Uterus (tissue), 4 donors: ENCODE results near the gene ATG2A. TPM values are rescaled to one million over a fixed set of nuclear protein-coding genes. Genes with fewer than 3 reads are reported as not detected.

Source experiments
- DNase-seq, 2 donors: peaks; one replicate each; pipeline ENCODE4 v3.0.0-alpha.2; 2019 to 2020
- H3K27ac ChIP-seq, 2 donors: fragments of 200-600 bp; sonication (generic); 1 replicate in 1 of 2; 2 replicates in 1 of 2; pipeline ENCODE4 v1.5.1; 2016 to 2018
- H3K27me3 ChIP-seq, 2 donors: fragments of 200-600 bp; sonication (generic); one replicate each; pipeline ENCODE4 v1.5.1; 2018 to 2019; ENCODE audit warnings: control low read depth in 1 of 2
- H3K36me3 ChIP-seq, 2 donors: fragments of 200-600 bp; sonication (generic); one replicate each; pipeline ENCODE4 v1.5.1; 2019; ENCODE audit warnings: control low read depth in 1 of 2
- H3K4me1 ChIP-seq, 2 donors: fragments of 200-600 bp; sonication (generic); one replicate each; pipeline ENCODE4 v1.5.1; 2018 to 2019; ENCODE audit warnings: control low read depth in 1 of 2
- H3K4me3 ChIP-seq, 2 donors: fragments of 200-600 bp; sonication (generic); 1 replicate in 1 of 2; 2 replicates in 1 of 2; pipeline ENCODE4 v1.5.1; 2018 to 2019; ENCODE audit warnings: mild to moderate bottlenecking in 1 of 2
- H3K9me3 ChIP-seq, 2 donors: fragments of 200-600 bp; sonication (generic); one replicate each; pipeline ENCODE4 v1.5.1; 2019; ENCODE audit warnings: control low read depth in 1 of 2
- POLR2A ChIP-seq, 2 donors: fragments of 450-650 bp; IDR thresholded peaks; one replicate each; pipeline ENCODE4 v1.6.1; 2016; ENCODE audit warnings: antibody characterized with exemption in 2 of 2, mild to moderate bottlenecking in 1 of 2, moderate library complexity in 1 of 2
- intact Hi-C: fragments of 100-400 bp; cut with DNase I; formaldehyde crosslinking; loops from one replicate; pipeline ENCODE4 v1.15.1; 2023; ENCODE audit warnings: low total_unique reads
- total RNA-seq, 4 donors: library from RNA; depleted of rRNA in 3 of 4; stranded (reverse); fragments of >200 nt in 3 of 4; gene quantifications; one replicate each; pipeline versions ENCODE4 v1.1.0 to v1.2.4, GENCODE V29; 2014 to 2023
- TF ChIP-seq, protein P1 (sequence below), 4 experiments: fragments of 200-600 bp in 2 of 4; fragments of 450-650 bp in 2 of 4; sonication (generic) in 2 of 4; IDR thresholded peaks; one replicate each; pipeline ENCODE4 v1.5.1; 2016 to 2019; ENCODE audit warnings: antibody characterized with exemption in 4 of 4, mild to moderate bottlenecking in 2 of 4, moderate library complexity in 1 of 4
- donor health status: DM: yes; HTN: yes; CAD: no.

ATG2A gene
- total RNA-seq, 4 donors from 2014 or later = 6.8 to 39.6 (median 18.4) TPM

GRCh38 chr11:64951529-64951928, 34.5 kb upstream of the ATG2A start:
- Histone ChIP-seq H3K4me3 (no peak overlapping the region), H3K27me3 (no peaks in the 10 kb centered on the region), H3K9me3 (no peaks in the 10 kb centered on the region), H3K27ac (no peak overlapping the region), H3K4me1 (no peaks in the 10 kb centered on the region), H3K36me3 (no peaks in the 10 kb centered on the region)
- intact Hi-C loops = no loop called here
- DNase-seq = no peak
- no peak for TF ChIP-seq POLR2A (IDR thresholded peaks at IDR 0.05)

DNA sequence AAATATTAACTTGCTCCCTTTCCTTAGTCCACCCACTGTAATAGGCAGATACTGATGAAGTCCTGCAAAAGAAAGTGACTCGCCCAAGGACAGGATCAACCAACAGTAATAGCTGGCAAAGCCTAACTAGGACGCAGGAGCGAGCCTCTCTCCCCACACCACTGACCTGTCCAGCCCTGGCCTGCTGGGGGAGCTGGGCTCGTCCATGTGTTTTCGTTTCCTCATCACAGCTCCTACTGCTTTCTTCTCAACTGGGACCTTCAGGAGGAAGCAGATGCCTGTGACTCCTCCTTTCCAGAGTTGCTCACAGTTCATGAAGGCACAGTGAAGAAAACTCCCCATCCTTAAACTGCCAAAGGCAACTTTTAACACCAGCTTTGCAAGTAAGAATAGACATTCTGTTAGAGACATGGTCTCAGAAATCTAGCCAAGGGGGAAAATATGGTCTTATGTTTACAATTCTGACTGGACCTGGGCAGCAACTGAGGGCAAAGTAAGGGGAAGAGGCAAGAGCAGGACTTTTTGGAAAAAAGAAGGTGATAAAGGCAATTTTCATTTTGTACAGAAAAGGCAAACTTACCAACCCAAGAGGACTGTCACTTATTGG, 30.3 kb upstream of the ATG2A start:
- TF ChIP-seq POLR2A (IDR thresholded peaks at IDR 0.05) = no peak
- TF ChIP-seq, protein P1, sequence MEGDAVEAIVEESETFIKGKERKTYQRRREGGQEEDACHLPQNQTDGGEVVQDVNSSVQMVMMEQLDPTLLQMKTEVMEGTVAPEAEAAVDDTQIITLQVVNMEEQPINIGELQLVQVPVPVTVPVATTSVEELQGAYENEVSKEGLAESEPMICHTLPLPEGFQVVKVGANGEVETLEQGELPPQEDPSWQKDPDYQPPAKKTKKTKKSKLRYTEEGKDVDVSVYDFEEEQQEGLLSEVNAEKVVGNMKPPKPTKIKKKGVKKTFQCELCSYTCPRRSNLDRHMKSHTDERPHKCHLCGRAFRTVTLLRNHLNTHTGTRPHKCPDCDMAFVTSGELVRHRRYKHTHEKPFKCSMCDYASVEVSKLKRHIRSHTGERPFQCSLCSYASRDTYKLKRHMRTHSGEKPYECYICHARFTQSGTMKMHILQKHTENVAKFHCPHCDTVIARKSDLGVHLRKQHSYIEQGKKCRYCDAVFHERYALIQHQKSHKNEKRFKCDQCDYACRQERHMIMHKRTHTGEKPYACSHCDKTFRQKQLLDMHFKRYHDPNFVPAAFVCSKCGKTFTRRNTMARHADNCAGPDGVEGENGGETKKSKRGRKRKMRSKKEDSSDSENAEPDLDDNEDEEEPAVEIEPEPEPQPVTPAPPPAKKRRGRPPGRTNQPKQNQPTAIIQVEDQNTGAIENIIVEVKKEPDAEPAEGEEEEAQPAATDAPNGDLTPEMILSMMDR (IDR thresholded peaks at IDR 0.05) = no peak
- no peak overlapping the region for H3K27ac ChIP-seq
- no peaks in the 10 kb centered on the region for H3K9me3 ChIP-seq
- H3K36me3 ChIP-seq = no peaks in the 10 kb centered on the region
- H3K4me1 ChIP-seq = no peaks in the 10 kb centered on the region
- DNase-seq = no peak
- H3K4me3 ChIP-seq = no peak overlapping the region
- no peaks in the 10 kb centered on the region for H3K27me3 ChIP-seq
- intact Hi-C loops = no loop called here

GRCh38 chr11:64936539-64936938, 19.5 kb upstream of the ATG2A start:
- Histone ChIP-seq H3K4me3 (no peak overlapping the region), H3K4me1 (no peaks in the 10 kb centered on the region), H3K36me3 (no peaks in the 10 kb centered on the region), H3K9me3 (no peaks in the 10 kb centered on the region), H3K27me3 (no peaks in the 10 kb centered on the region), H3K27ac (no peak overlapping the region)
- TF ChIP-seq POLR2A (IDR thresholded peaks at IDR 0.05) = no peak
- TF ChIP-seq, protein P1 (IDR thresholded peaks at IDR 0.05) = no peak
- intact Hi-C loops = no loop called here
- no peak for DNase-seq

GRCh38 chr11:64935359-64936081, 18.5 kb upstream of the ATG2A start, which contains the start of gene GPHA2:
TSS of gene GPHA2 (minus strand) at chr11:64935893. CDS start at chr11:64935460, 433 bp downstream.
- intact Hi-C loops = no loop called here
- Histone ChIP-seq H3K4me1 (no peaks in the 10 kb centered on the region), H3K36me3 (no peaks in the 10 kb centered on the region), H3K9me3 (no peaks in the 10 kb centered on the region), H3K4me3 (no peak within 1 kb of the TSS), H3K27me3 (no peaks in the 10 kb centered on the region), H3K27ac (no peak within 1 kb of the TSS)
- no peak for TF ChIP-seq POLR2A (IDR thresholded peaks at IDR 0.05)
- TF ChIP-seq, protein P1 (IDR thresholded peaks at IDR 0.05) = peak in 1 of 4 experiments; percentile 3
- DNase-seq = peak; percentile 50 to 62

DNA sequence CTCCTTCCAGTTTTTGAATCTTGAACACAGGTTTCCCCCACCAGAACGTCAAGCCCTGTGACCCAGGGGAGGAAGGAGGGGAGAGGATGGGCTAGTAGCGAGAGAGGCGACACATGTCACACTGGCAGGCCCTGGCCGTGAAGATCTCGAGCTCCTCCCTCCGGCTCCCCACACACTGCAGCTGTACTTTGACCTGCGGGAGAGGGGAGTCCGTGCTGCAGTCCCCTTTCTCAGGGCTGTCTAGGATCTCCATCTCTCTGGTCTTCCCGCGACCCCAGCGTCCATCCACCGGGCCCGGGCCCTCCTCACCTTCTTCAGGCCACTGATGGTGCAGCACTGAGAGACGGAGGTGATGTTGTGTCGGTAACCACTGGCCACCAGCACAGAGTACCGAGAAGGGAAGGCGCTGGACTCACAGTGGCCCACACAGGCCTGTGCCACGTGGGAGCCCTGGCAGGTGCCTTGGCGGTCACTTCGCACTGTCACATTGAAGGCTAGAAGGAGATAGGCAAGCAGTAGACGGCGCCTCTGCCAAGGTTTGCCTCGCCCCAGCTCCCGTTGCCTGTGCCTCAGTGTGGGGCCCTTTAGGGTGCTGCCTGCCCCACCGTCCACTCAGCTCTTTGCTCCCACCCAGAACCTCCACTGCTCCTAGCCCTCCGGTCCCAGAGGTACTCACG, 17.8 kb upstream of the ATG2A start:
- TF ChIP-seq POLR2A (IDR thresholded peaks at IDR 0.05) = no peak
- TF ChIP-seq, protein P1 (IDR thresholded peaks at IDR 0.05) = no peak
- H3K4me1 ChIP-seq = no peaks in the 10 kb centered on the region
- no peaks in the 10 kb centered on the region for H3K27me3 ChIP-seq
- no peak overlapping the region for H3K4me3 ChIP-seq
- H3K27ac ChIP-seq = no peak overlapping the region
- no peak for DNase-seq
- H3K36me3 ChIP-seq = no peaks in the 10 kb centered on the region
- no peaks in the 10 kb centered on the region for H3K9me3 ChIP-seq
- intact Hi-C loops = no loop called here
